H1 (cell line): ENCODE data around the gene TBC1D22B. TPM values are rescaled to one million over a fixed set of nuclear protein-coding genes. Genes with fewer than 3 reads are reported as not detected.

Experiments
- BRCA1 ChIP-seq: IDR thresholded peaks from 2 replicates; pipeline ENCODE4 v1.6.1; 2012; ENCODE audit warnings: low read depth, low read length, improper control_type of control experiment
- CBX5 ChIP-seq: fragments of 300-800, 300-1000 bp; sonication (generic); IDR thresholded peaks from 2 replicates; pipeline ENCODE4 v1.7.1; 2016; ENCODE audit warnings: antibody characterized with exemption, low read length, low read depth
- CREB1 ChIP-seq: IDR thresholded peaks from 2 replicates; pipeline ENCODE4 v1.6.1; 2012; ENCODE audit warnings: inconsistent platforms
- JUND ChIP-seq: IDR thresholded peaks from 2 replicates; pipeline ENCODE4 v1.6.1; 2011; ENCODE audit warnings: mild to moderate bottlenecking, improper control_type of control experiment, low read length
- KDM4A ChIP-seq: IDR thresholded peaks from one replicate; pipeline ENCODE4 v1.7.1; 2012; ENCODE audit warnings: low read depth, mild to moderate bottlenecking, moderate library complexity, low read length, inconsistent platforms; ENCODE audit not compliant: severe bottlenecking
- RNF2 ChIP-seq: fragments of 200-900, 300-1000 bp; sonication (generic); IDR thresholded peaks from 2 replicates; pipeline ENCODE4 v1.7.1; 2016; ENCODE audit warnings: borderline replicate concordance, low read depth, mild to moderate bottlenecking, antibody characterized with exemption, low read length; ENCODE audit not compliant: poor library complexity, severe bottlenecking; ENCODE audit errors: missing control alignments
- polyA plus RNA-seq, 7 experiments: library from polyadenylated mRNA; depleted of rRNA in 3 of 7; stranded (reverse) in 5 of 7; unstranded in 2 of 7; fragments of >200 nt in 5 of 7; fragments of 200-250 nt in 2 of 7; gene quantifications; 1 replicate in 5 of 7; 2 replicates in 1 of 7; 4 replicates in 1 of 7; pipeline versions ENCODE4 v1.2.1 to v1.2.3, GENCODE V29; 2011 to 2013; ENCODE audit warnings: missing spikeins in 2 of 7, mixed read lengths in 2 of 7
- total RNA-seq: library from RNA; stranded (reverse); fragmentation: NEBNext Ultra II Directional; extraction: Animal tissue kit (Norgen Biotek cat#: 25700); gene quantifications from 2 replicates; pipeline ENCODE4 v1.2.1, GENCODE V29; 2021
- TF ChIP-seq, protein P1 (sequence below): IDR thresholded peaks from 2 replicates; pipeline ENCODE4 v1.6.1; 2012; ENCODE audit warnings: low read length, inconsistent platforms
- TF ChIP-seq, protein P2 (sequence below): IDR thresholded peaks from 2 replicates; pipeline ENCODE4 v1.6.1; 2012; ENCODE audit warnings: inconsistent platforms
- TF ChIP-seq, protein P3 (sequence below): IDR thresholded peaks from 2 replicates; pipeline ENCODE4 v1.6.1; 2011; ENCODE audit warnings: low read depth, mild to moderate bottlenecking, low read length; ENCODE audit not compliant: insufficient read depth

TBC1D22B gene
- total and polyA plus RNA-seq, 2 of the 8 experiments (the other 6 are each of a cell fraction or from before 2014, with no cell fraction given): 10.1 to 17.4 TPM

DNA sequence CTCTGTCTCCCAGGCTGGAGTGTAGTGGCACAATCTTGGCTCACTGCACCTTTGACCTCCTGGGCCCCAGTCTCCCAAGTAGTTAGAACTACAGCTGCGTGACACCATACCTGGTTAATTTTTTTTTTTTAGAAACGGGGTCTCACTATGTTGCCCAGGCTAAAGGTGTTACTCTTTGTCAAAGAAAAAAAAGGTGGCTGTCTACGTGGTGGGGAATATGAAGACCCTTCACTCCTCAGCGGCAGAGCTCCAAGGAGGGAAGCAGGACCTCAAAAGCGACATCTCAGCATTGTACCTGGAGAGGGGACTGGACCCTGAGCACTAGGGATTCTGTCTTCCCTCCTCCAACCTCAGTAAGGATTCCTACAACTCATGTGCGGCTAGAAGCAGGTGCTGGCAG lies 16.4 kb upstream of the TBC1D22B start (continued):
- TF ChIP-seq, protein P1, sequence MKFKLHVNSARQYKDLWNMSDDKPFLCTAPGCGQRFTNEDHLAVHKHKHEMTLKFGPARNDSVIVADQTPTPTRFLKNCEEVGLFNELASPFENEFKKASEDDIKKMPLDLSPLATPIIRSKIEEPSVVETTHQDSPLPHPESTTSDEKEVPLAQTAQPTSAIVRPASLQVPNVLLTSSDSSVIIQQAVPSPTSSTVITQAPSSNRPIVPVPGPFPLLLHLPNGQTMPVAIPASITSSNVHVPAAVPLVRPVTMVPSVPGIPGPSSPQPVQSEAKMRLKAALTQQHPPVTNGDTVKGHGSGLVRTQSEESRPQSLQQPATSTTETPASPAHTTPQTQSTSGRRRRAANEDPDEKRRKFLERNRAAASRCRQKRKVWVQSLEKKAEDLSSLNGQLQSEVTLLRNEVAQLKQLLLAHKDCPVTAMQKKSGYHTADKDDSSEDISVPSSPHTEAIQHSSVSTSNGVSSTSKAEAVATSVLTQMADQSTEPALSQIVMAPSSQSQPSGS: no peak
- TF ChIP-seq, protein P2, sequence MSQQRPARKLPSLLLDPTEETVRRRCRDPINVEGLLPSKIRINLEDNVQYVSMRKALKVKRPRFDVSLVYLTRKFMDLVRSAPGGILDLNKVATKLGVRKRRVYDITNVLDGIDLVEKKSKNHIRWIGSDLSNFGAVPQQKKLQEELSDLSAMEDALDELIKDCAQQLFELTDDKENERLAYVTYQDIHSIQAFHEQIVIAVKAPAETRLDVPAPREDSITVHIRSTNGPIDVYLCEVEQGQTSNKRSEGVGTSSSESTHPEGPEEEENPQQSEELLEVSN: no peak
- no peak for TF ChIP-seq BRCA1
- TF ChIP-seq JUND: no peak
- TF ChIP-seq CREB1: no peak
- TF ChIP-seq CBX5: no peak
- TF ChIP-seq RNF2: no peak
- no peak for TF ChIP-seq KDM4A
- TF ChIP-seq, protein P3, sequence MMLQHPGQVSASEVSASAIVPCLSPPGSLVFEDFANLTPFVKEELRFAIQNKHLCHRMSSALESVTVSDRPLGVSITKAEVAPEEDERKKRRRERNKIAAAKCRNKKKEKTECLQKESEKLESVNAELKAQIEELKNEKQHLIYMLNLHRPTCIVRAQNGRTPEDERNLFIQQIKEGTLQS: no peak
